Activated T-helper 2 cell treated with anti-CD3 and anti-CD28 coated beads, Interferon-gamma antibody, Interleukin-2, Interleukin-4, amounts not matched to agents 10 μg/mL and 5 μg/mL and 100 μg/mL, durations not matched to agents 14 hours and 24 hours and 36 hours (primary cell): ENCODE data around the gene STKLD1. TPM values are rescaled to one million over a fixed set of nuclear protein-coding genes. Genes with fewer than 3 reads are reported as not detected.

Experiments used
- DNase-seq: peaks from one replicate; pipeline ENCODE4 v3.0.0; 2021; ENCODE audit warnings: low spot score
- H3K27ac Mint-ChIP-seq: one replicate; pipeline ENCODE4 v1.8.0; 2021; ENCODE audit warnings: mixed read lengths
- H3K27me3 Mint-ChIP-seq: one replicate; pipeline ENCODE4 v1.8.0; 2021; ENCODE audit warnings: low read depth, mixed read lengths
- H3K36me3 Mint-ChIP-seq: one replicate; pipeline ENCODE4 v1.8.0; 2021; ENCODE audit warnings: low read depth, mixed read lengths
- H3K4me1 Mint-ChIP-seq: one replicate; pipeline ENCODE4 v1.8.0; 2021; ENCODE audit warnings: low read depth, mixed read lengths
- H3K4me3 Mint-ChIP-seq: one replicate; pipeline ENCODE4 v1.8.0; 2021; ENCODE audit warnings: low read depth, mild to moderate bottlenecking, moderate library complexity, mixed read lengths
- H3K9me3 Mint-ChIP-seq: one replicate; pipeline ENCODE4 v1.8.0; 2021; ENCODE audit warnings: mixed read lengths
- intact Hi-C: fragments of 100-400 bp; cut with micrococcal nuclease; formaldehyde crosslinking; loops from one replicate; pipeline ENCODE4 v1.15.1; 2023
- total RNA-seq: library from RNA; stranded (reverse); gene quantifications from 2 replicates; pipeline ENCODE4 v1.2.3, GENCODE V29; 2022

Gene STKLD1
- total RNA-seq, 1 donor from 2014 or later, result 0.87 TPM

GRCh38 chr9:133397895-133398294 is 21.7 kb downstream of the STKLD1 start:
- intact Hi-C loops, result no loop called here
- no peak for DNase-seq
- no peak overlapping the region for H3K27ac Mint-ChIP-seq
- no peaks in the 10 kb centered on the region for H3K27me3 Mint-ChIP-seq
- H3K9me3 Mint-ChIP-seq, result no peaks in the 10 kb centered on the region
- H3K36me3 Mint-ChIP-seq, result no peaks in the 10 kb centered on the region
- H3K4me1 Mint-ChIP-seq, result no peaks in the 10 kb centered on the region
- H3K4me3 Mint-ChIP-seq, result no peak overlapping the region

GRCh38 chr9:133400292-133400691 is 24.1 kb downstream of the STKLD1 start:
- no peak overlapping the region for H3K27ac Mint-ChIP-seq
- intact Hi-C loops, result no loop called here
- no peak for DNase-seq
- no peaks in the 10 kb centered on the region for H3K27me3 Mint-ChIP-seq
- H3K4me1 Mint-ChIP-seq, result no peaks in the 10 kb centered on the region
- H3K36me3 Mint-ChIP-seq, result peaks cover 8% of the 10 kb centered on the region
- H3K4me3 Mint-ChIP-seq, result no peak overlapping the region
- H3K9me3 Mint-ChIP-seq, result no peaks in the 10 kb centered on the region

- Mint-ChIP-seq H3K36me3 (peaks cover 21% of the 10 kb centered on the region), H3K9me3 (no peaks in the 10 kb centered on the region), H3K27ac (no peak overlapping the region), H3K27me3 (no peaks in the 10 kb centered on the region), H3K4me3 (no peak overlapping the region), H3K4me1 (no peaks in the 10 kb centered on the region)
- intact Hi-C loops, result no loop called here
- no peak for DNase-seq
These were observed 25.4 kb downstream of the STKLD1 start for GRCh38 chr9:133401588-133401987.

GRCh38 chr9:133402689-133403088 is 26.5 kb downstream of the STKLD1 start:
- no peak for DNase-seq
- Mint-ChIP-seq H3K9me3 (no peaks in the 10 kb centered on the region), H3K27ac (no peak overlapping the region), H3K4me1 (peaks cover 8% of the 10 kb centered on the region), H3K27me3 (no peaks in the 10 kb centered on the region), H3K4me3 (no peak overlapping the region), H3K36me3 (peaks cover 31% of the 10 kb centered on the region)
- intact Hi-C loops, result no loop called here

- H3K4me1 Mint-ChIP-seq, result peaks cover 8% of the 10 kb centered on the region
- H3K27ac Mint-ChIP-seq, result no peak overlapping the region
- no peaks in the 10 kb centered on the region for H3K27me3 Mint-ChIP-seq
- H3K36me3 Mint-ChIP-seq, result peaks cover 40% of the 10 kb centered on the region
- no peak overlapping the region for H3K4me3 Mint-ChIP-seq
- no peaks in the 10 kb centered on the region for H3K9me3 Mint-ChIP-seq
- DNase-seq, result peak; percentile 27
- intact Hi-C loops, result no loop called here
These were observed 27.7 kb downstream of the STKLD1 start for GRCh38 chr9:133403766-133404453.

GRCh38 chr9:133404454-133405002 is 28.4 kb downstream of the STKLD1 start:
- intact Hi-C loops, result no loop called here
- H3K4me3 Mint-ChIP-seq, result no peak overlapping the region
- H3K27ac Mint-ChIP-seq, result no peak overlapping the region
- H3K27me3 Mint-ChIP-seq, result no peaks in the 10 kb centered on the region
- peaks cover 8% of the 10 kb centered on the region for H3K4me1 Mint-ChIP-seq
- peaks cover 45% of the 10 kb centered on the region for H3K36me3 Mint-ChIP-seq
- no peak for DNase-seq
- H3K9me3 Mint-ChIP-seq, result no peaks in the 10 kb centered on the region

- H3K36me3 Mint-ChIP-seq, result peaks cover 58% of the 10 kb centered on the region
- H3K4me1 Mint-ChIP-seq, result peaks cover 8% of the 10 kb centered on the region
- no peaks in the 10 kb centered on the region for H3K9me3 Mint-ChIP-seq
- H3K27ac Mint-ChIP-seq, result no peak overlapping the region
- DNase-seq, result no peak
- intact Hi-C loops, result no loop called here
- no peak overlapping the region for H3K4me3 Mint-ChIP-seq
- no peaks in the 10 kb centered on the region for H3K27me3 Mint-ChIP-seq
These were observed 29.6 kb downstream of the STKLD1 start for GRCh38 chr9:133405508-133406438.

- peak; percentile 70 for DNase-seq
- Mint-ChIP-seq H3K4me3 (no peak overlapping the region), H3K27ac (peak overlapping the region; percentile 68), H3K4me1 (peaks cover 8% of the 10 kb centered on the region), H3K36me3 (peaks cover 64% of the 10 kb centered on the region), H3K27me3 (no peaks in the 10 kb centered on the region), H3K9me3 (no peaks in the 10 kb centered on the region)
- intact Hi-C loops, result loop anchor here (1.0 kb wide), 1 partner anchor 80 kb away; no protein-coding TSS in a partner anchor
These were observed 30.5 kb downstream of the STKLD1 start for GRCh38 chr9:133406480-133407307.

GRCh38 chr9:133408042-133408441 is 31.9 kb downstream of the STKLD1 start:
- no peak for DNase-seq

GRCh38 chr9:133415170-133415569 is 39.0 kb downstream of the STKLD1 start:
- Mint-ChIP-seq H3K27me3 (no peaks in the 10 kb centered on the region), H3K27ac (no peak overlapping the region), H3K4me1 (peaks cover 28% of the 10 kb centered on the region), H3K9me3 (no peaks in the 10 kb centered on the region), H3K36me3 (peaks cover 63% of the 10 kb centered on the region), H3K4me3 (peak overlapping the region; percentile 30)
- intact Hi-C loops, result loop anchor here (5.0 kb wide), 1 partner anchor 68 kb away; the partner anchor contains the start of genes MED22 and RPL7A
- no peak for DNase-seq

More at GRCh38 chr9:133408042-133408441, 31.9 kb downstream of the STKLD1 start:
- peaks cover 8% of the 10 kb centered on the region for H3K4me1 Mint-ChIP-seq
- H3K9me3 Mint-ChIP-seq, result no peaks in the 10 kb centered on the region
- intact Hi-C loops, result no loop called here
- H3K27me3 Mint-ChIP-seq, result no peaks in the 10 kb centered on the region
- H3K4me3 Mint-ChIP-seq, result no peak overlapping the region
- H3K36me3 Mint-ChIP-seq, result peaks cover 74% of the 10 kb centered on the region
- H3K27ac Mint-ChIP-seq, result no peak overlapping the region

GRCh38 chr9:133417541-133418461 is 41.6 kb downstream of the STKLD1 start, which contains the start of gene REXO4:
REXO4 (minus strand) TSS chr9:133418010; CDS start chr9:133417844, 166 bp downstream.
- no peaks in the 10 kb centered on the region for H3K9me3 Mint-ChIP-seq
- H3K27me3 Mint-ChIP-seq, result no peaks in the 10 kb centered on the region
- peak within 1 kb of the TSS; percentile 88 for H3K27ac Mint-ChIP-seq
- H3K4me3 Mint-ChIP-seq, result peak within 1 kb of the TSS; percentile 93
- peak; percentile 84 for DNase-seq
- peaks cover 43% of the 10 kb centered on the region for H3K36me3 Mint-ChIP-seq
- H3K4me1 Mint-ChIP-seq, result peaks cover 44% of the 10 kb centered on the region
- intact Hi-C loops, result loop anchor here (1.0 to 5.0 kb wide), 4 partner anchors 42 to 70 kb away; partner anchors contain the start of genes MED22, RPL7A, SLC2A6 and STKLD1
